Fibroblast of lung (primary cell): ENCODE results near the gene OR1A1.

Source experiments
- CTCF ChIP-seq, 2 donors: IDR thresholded peaks in 1 of 2; conservative IDR thresholded peaks in 1 of 2; 1 replicate in 1 of 2; 2 replicates in 1 of 2; pipeline ENCODE4 v1.5.1; 2011 to 2012; ENCODE audit warnings: low read length in 2 of 2, control low read depth in 1 of 2, inconsistent platforms in 1 of 2, low read depth in 1 of 2, mild to moderate bottlenecking in 1 of 2
- EZH2 ChIP-seq: IDR thresholded peaks from 2 replicates; pipeline ENCODE4 v1.5.1; 2012; ENCODE audit warnings: low read length, control low read depth, mild to moderate bottlenecking; ENCODE audit errors: missing control alignments

- TF ChIP-seq CTCF (conservative IDR thresholded peaks at IDR 0.05 in 1 of 2, IDR thresholded peaks at IDR 0.05 in 1 of 2; ENCODE audit: low read depth in 1 of 2, low read length in 2 of 2) (no peak), EZH2 (no peak)
Measured at GRCh38 chr17:3256575-3256974, 49.1 kb downstream of the OR1A1 start.
